Raji (cell line): ENCODE measurements around the gene RTL10.

ENCODE experiments used
- POLR2A ChIP-seq: IDR thresholded peaks from 2 replicates; pipeline ENCODE4 v1.6.1; 2011; ENCODE audit warnings: low read depth, low read length, control low read depth; ENCODE audit not compliant: insufficient read depth

RTL10 gene

DNA sequence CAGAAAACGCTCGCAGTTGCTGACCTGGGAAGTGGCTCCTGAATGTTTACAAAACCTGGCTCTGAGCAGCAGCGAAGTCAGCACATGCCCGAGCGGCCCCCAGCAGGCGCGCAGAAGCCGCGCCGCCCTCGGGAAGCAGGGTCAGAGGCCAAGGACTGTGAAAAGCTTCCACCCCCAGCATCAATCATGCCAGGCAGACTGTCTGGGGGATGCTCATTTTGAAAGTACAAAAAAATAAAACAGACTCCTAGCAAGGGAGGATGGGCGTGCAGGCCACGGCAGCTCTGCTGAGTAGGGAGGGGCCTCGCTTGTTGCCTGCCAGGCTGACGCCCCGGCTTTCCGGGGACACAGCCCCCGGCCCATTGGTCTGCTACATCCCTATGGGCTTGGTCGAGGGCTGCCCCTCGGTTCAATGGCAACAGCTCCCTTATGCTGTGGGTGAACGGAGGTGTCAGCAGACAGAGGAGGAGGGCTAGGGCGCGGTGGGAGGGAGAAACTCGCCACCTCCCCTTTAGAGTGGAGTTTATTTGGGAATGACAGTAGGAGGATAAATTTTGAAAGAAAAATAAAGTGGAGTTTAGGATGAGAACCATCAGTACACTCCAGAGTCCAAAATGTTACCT, 37.7 kb upstream of the RTL10 start:
- TF ChIP-seq POLR2A: no peak

DNA sequence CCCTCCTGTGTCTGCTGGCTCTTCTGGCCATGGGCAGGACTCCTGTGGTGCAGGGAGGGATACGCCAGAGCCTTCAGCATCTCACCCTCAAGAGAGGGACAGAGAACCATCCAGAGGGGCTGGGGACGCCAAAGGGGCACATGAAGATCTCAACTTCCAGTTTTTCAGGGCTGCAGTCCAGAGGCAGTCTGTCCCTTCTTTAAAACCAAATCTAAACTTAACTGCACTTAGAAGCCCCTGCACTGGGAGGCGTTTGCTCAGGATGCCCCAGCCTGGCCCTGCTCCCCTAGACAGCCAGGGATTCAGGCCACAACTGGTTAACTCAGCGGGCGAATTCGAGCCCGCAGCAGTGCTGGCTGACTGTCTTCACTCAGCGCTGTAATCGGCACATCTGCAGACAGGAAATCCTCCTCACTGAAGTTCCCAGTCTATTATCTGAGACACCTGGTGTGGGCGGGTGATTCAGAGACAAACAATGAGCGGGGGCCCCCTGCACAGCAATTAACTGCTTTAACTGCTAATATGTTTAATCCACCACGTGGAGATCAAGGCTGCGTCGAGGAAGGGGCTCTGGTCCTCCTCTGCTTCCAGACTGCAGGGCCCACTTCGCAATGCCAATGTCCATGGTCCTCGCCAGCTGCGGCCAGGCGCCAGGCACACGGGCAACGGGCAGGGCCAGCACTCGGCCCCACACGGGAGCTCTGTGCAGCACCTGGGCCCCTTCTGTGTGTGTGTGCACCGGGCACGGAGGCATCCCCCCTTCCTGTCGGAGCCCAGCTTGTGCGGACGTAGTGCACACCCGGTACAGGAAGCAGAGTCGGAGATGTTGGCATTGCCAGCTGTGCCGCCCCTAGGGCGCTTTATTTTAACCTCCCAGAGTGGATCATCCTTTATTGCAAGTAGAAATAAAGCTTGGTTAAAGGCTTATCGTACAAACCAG, 36.9 kb upstream of the RTL10 start:
- TF ChIP-seq POLR2A: peak; percentile 48

DNA sequence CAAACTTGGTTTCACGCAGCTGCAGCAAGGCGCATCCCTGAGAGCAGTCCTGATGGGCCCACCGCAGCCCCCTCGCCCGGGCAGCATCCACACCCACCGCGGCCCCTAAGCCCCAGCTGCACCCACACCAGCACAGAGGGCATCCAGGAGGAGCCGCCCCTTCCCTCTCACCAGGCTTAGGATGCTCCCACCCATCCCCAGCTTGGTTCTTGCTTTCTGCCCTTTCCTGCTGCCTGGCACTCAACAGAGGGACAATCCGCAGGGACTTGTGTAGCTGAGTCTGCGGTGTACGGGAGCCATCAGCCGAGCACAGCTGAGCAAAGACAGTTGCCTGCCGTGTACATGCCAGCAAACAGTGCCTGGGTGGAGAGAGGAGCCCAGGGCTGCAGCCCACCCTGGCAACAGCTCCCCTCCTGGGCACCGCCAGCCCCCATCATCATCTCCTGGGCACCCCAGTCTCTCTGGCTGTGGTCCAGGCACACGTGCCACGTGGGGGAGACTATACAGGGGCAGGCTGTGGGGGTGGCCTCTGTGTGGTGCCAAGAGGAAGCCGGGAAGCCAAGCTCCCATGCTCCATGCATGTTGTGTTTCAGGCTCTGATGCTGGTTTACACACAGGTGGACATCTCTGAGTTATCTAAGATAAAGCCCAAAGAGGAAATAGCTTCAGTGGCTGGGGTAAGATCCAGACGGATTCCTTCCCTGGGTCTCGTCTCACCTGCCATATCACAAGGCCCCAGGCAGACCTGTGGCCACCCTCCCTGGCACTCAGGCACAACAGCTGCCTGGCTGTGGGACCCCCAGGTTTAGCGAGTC, 36.0 kb upstream of the RTL10 start:
- no peak for TF ChIP-seq POLR2A

GRCh38 chr22:19889951-19890350, 35.3 kb upstream of the RTL10 start:
- no peak for TF ChIP-seq POLR2A

DNA sequence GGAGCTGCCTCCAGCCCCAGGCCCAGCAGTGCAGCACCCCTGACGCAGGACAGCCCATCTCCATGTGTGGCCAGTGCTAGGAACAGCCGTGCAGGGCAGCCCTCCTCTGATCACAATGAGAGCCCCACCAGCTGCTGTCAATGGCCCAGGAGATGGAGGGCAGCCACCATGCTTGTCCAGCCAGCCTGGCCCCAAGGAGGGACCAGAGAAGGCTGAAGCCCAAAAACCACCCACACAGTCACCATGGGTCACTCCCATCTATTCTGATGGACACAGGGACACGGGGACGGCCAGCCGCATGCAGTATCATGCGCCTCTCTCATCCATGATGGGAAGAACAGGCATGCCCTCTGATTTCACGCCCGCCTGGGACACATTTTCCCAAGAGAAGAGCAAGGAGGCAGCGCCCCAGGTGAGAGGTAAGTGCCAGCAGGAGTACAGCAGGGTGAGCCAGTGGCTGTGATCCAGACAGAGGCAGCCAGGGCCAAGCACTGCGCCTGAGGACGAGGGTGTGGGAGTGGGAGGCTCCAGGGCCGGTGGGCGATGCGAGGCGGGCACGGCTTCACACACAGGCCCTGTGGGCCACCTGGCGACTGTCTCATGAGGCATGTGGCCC, 33.6 kb upstream of the RTL10 start:
- no peak for TF ChIP-seq POLR2A

- no peak for TF ChIP-seq POLR2A
Measured at GRCh38 chr22:19887256-19887985, 32.7 kb upstream of the RTL10 start.

GRCh38 chr22:19886605-19887255, 32.1 kb upstream of the RTL10 start:
- no peak; the same call in 1 of the 2 replicates for TF ChIP-seq POLR2A

DNA sequence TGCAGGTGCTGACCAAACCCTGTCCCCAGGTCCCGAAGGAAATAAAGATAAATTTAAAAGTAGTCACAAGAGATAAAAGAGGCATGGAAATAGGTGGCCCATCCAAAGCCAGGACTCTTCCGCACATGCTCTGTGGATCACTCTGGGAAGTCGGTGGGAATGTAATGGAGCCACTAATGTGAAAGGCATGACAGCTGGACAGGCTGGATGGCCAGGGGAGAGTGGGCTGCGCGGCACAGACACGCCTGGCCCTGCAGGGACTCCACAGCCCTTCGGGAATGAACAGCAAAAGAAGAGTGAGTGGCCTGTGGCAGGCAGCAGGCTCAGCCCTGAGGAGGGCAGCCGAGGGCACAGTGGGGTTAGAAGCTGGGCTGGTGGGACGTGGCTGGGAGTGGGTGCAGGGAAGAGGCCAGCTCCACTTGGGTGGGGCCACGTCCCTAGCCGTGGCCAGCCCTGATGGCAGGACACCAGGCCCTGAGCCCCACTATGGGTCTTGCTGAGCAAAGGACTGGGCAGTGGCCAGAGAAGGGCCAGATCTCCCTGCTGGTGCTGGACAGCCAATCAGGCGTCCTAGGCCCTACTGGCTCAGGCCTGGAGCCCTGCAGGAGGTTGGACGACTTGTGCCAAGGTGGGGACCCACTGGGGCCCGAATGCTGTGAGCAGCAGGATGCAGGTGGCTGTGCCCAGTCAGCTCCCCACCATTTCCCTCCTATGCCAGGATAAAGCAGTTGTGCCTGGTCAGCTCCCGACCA, 31.3 kb upstream of the RTL10 start:
- no peak for TF ChIP-seq POLR2A

GRCh38 chr22:19884954-19885751, 30.5 kb upstream of the RTL10 start:
- TF ChIP-seq POLR2A: no peak

- no peak for TF ChIP-seq POLR2A
Measured at GRCh38 chr22:19884161-19884953, 29.7 kb upstream of the RTL10 start.

- no peak for TF ChIP-seq POLR2A
Measured at GRCh38 chr22:19882446-19883381, 28.0 kb upstream of the RTL10 start.
